Stimulated activated CD8-positive, alpha-beta memory T cell treated with anti-CD3 and anti-CD28 coated beads, Interleukin-15, amount 100 ng/mL, for 4 hours (primary cell): Measurements from ENCODE around the gene LRBA.

ENCODE experiments used
- DNase-seq, 2 donors: peaks; one replicate each; pipeline ENCODE4 v3.0.0-alpha.2; 2020; ENCODE audit warnings: low read depth in 2 of 2

LRBA gene

GRCh38 chr4:150371869-150372268, 643.2 kb downstream of the LRBA start:
- no peak for DNase-seq

- no peak for DNase-seq
Measured at GRCh38 chr4:150369434-150370380, 645.4 kb downstream of the LRBA start.

GRCh38 chr4:150368667-150369066, 646.4 kb downstream of the LRBA start:
- no peak for DNase-seq

GRCh38 chr4:150367326-150367725, 647.8 kb downstream of the LRBA start:
- DNase-seq = no peak

GRCh38 chr4:150366487-150366999, 648.5 kb downstream of the LRBA start:
- DNase-seq = no peak

- DNase-seq = no peak
Measured at GRCh38 chr4:150363721-150364688, 651.1 kb downstream of the LRBA start.

- no peak for DNase-seq
Measured at GRCh38 chr4:150358691-150359090, 656.4 kb downstream of the LRBA start.

- no peak for DNase-seq
Measured at GRCh38 chr4:150357829-150358228, 657.3 kb downstream of the LRBA start.

- DNase-seq = no peak
Measured at GRCh38 chr4:150355858-150356455, 659.1 kb downstream of the LRBA start.

GRCh38 chr4:150355418-150355817, 659.7 kb downstream of the LRBA start:
- no peak for DNase-seq

GRCh38 chr4:150354214-150354796, 660.8 kb downstream of the LRBA start:
- no peak for DNase-seq

GRCh38 chr4:150348079-150348478, 667.0 kb downstream of the LRBA start:
- no peak for DNase-seq

GRCh38 chr4:150345207-150345744, 669.8 kb downstream of the LRBA start:
- DNase-seq = no peak

- DNase-seq = no peak
Measured at GRCh38 chr4:150343796-150344195, 671.3 kb downstream of the LRBA start.

GRCh38 chr4:150342945-150343344, 672.1 kb downstream of the LRBA start:
- DNase-seq = no peak

- no peak for DNase-seq
Measured at GRCh38 chr4:150337734-150338133, 677.4 kb downstream of the LRBA start.

- no peak for DNase-seq
Measured at GRCh38 chr4:150336676-150337412, 678.2 kb downstream of the LRBA start.

GRCh38 chr4:150332961-150333360, 682.1 kb downstream of the LRBA start:
- DNase-seq = no peak

GRCh38 chr4:150332086-150332485, 683.0 kb downstream of the LRBA start:
- DNase-seq = no peak

- DNase-seq = no peak
Measured at GRCh38 chr4:150329373-150329772, 685.7 kb downstream of the LRBA start.
